Muscle of back (tissue), 11 donors: ENCODE results near the gene SCART1. TPM values are rescaled to one million over a fixed set of nuclear protein-coding genes. Genes with fewer than 3 reads are reported as not detected.
"Not testable (repeated sequence)": the region's sequence is repeated elsewhere in the genome, so short reads cannot be mapped to it uniquely, and the experiment has no call there.

Experiments used
- DNase-seq, 3 donors: peaks; one replicate each; pipeline versions ENCODE4 v3.0.0 to v3.0.0-alpha.2; 2013
- polyA plus RNA-seq, 10 donors: library from polyadenylated mRNA; unstranded; fragments of 120-200 nt; gene quantifications; one replicate each; pipeline ENCODE4 v1.2.1, GENCODE V29; 2013; ENCODE audit not compliant: insufficient read length in 10 of 10

SCART1 gene
- polyA plus RNA-seq, 10 donors = 0.56 to 2.4 (median 0.98) TPM

- DNase-seq = no peak
Observed at GRCh38 chr10:133516057-133516456, 62.3 kb downstream of the SCART1 start.

- DNase-seq = not testable (repeated sequence)
Observed at GRCh38 chr10:133518517-133518916, 64.8 kb downstream of the SCART1 start.

Other genes with a start within 250 kb of the SCART1 start
- under 1 TPM in 2 of 10 donors, not detected in 8; 0.11 to 0.18 TPM for gene UTF1, start 223.7 kb upstream of the SCART1 start, polyA plus RNA-seq
- under 1 TPM; 0.09 to 0.24 (median 0.18) TPM for gene VENTX, start 216.1 kb upstream of the SCART1 start, polyA plus RNA-seq
- gene ADAM8, start 177.1 kb upstream of the SCART1 start, polyA plus RNA-seq = 1 to 10 TPM in 9 of 10 donors, under 1 TPM in 1; 0.70 to 3.3 (median 1.6) TPM
- 10 to 100 TPM; 33.9 to 43.6 (median 40.1) TPM for gene TUBGCP2, start 145.1 kb upstream of the SCART1 start, polyA plus RNA-seq
- gene ZNF511, start 145.0 kb upstream of the SCART1 start, polyA plus RNA-seq = 10 to 100 TPM; 29.0 to 40.0 (median 33.4) TPM
- gene CALY, start 117.0 kb upstream of the SCART1 start, polyA plus RNA-seq = under 1 TPM in 1 of 10 donors, not detected in 9; 0.30 TPM
- under 1 TPM in 4 of 10 donors, not detected in 6; 0.27 to 0.39 (median 0.30) TPM for gene PRAP1, start 106.6 kb upstream of the SCART1 start, polyA plus RNA-seq
- 1 to 10 TPM; 2.6 to 9.3 (median 4.7) TPM for gene FUOM, start 95.9 kb upstream of the SCART1 start, polyA plus RNA-seq
- gene ECHS1, start 80.6 kb upstream of the SCART1 start, polyA plus RNA-seq = 100 to 1,000 TPM in 9 of 10 donors, 10 to 100 TPM in 1; 96.4 to 132 (median 123) TPM
- 1 to 10 TPM; 2.6 to 5.4 (median 3.0) TPM for gene PAOX, start 74.7 kb upstream of the SCART1 start, polyA plus RNA-seq
- gene MTG1, start 59.8 kb upstream of the SCART1 start, polyA plus RNA-seq = 10 to 100 TPM; 28.2 to 48.8 (median 36.5) TPM
- gene SPRN, start 29.3 kb upstream of the SCART1 start, polyA plus RNA-seq = 1 to 10 TPM; 2.7 to 3.7 (median 3.1) TPM
- 1 to 10 TPM in 3 of 10 donors, under 1 TPM in 7; 0.45 to 1.7 (median 0.95) TPM for gene CYP2E1, start 73.4 kb downstream of the SCART1 start, polyA plus RNA-seq
- under 1 TPM in 9 of 10 donors, not detected in 1; 0.20 to 0.98 (median 0.28) TPM for gene SYCE1, start 111.6 kb downstream of the SCART1 start, polyA plus RNA-seq
- not detected for gene FRG2B, start 172.8 kb downstream of the SCART1 start, polyA plus RNA-seq